ENCODE results near the gene PREX1. TPM values are rescaled to one million over a fixed set of nuclear protein-coding genes. Genes with fewer than 3 reads are reported as not detected.

PREX1 gene
- total and polyA plus RNA-seq, 2 donors from 2014 or later = 8.5 to 38.2 TPM

GRCh38 chr20:48706710-48707365 is 121.0 kb downstream of the PREX1 start:
- H3K9me3 ChIP-seq (ENCODE audit: control insufficient read depth in 2 of 3, insufficient read depth in 1 of 3, low read length in 3 of 3) = no peaks in the 10 kb centered on the region
- H3K4me1 ChIP-seq (ENCODE audit: control insufficient read depth in 2 of 3, insufficient read depth in 2 of 3, low read depth in 1 of 3, low read length in 3 of 3) = peaks cover 0 to 4% (median 0%) of the 10 kb centered on the region in 3 donors
- H3K36me3 ChIP-seq (ENCODE audit: control insufficient read depth in 2 of 3, insufficient read depth in 3 of 3, low read length in 3 of 3) = no peaks in the 10 kb centered on the region
- no peaks in the 10 kb centered on the region for H3K27me3 ChIP-seq (ENCODE audit: control insufficient read depth, insufficient read depth, low read length)
- intact Hi-C loops (cut with DNase I) = no loop called here
- no peak overlapping the region for H3K9ac ChIP-seq (ENCODE audit: low read length in 3 of 3)
- FAIRE-seq (no peak), DNase-seq (peak in 1 of 5 donors; percentile 56)
- no peak for TF ChIP-seq CTCF (IDR thresholded peaks at IDR 0.05; ENCODE audit: borderline replicate concordance, extremely low read depth, insufficient read depth)
- H3K4me3 ChIP-seq (ENCODE audit: low read length in 3 of 3) = no peak overlapping the region
- no peak overlapping the region for H3K27ac ChIP-seq (ENCODE audit: low read depth in 2 of 2, low read length in 2 of 2)

GRCh38 chr20:48706116-48706656 is 121.6 kb downstream of the PREX1 start:
- no peaks in the 10 kb centered on the region for H3K36me3 ChIP-seq (ENCODE audit: control insufficient read depth in 2 of 3, insufficient read depth in 3 of 3, low read length in 3 of 3)
- H3K27ac ChIP-seq (ENCODE audit: low read depth in 2 of 2, low read length in 2 of 2) = no peak overlapping the region
- H3K9ac ChIP-seq (ENCODE audit: low read length in 3 of 3) = no peak overlapping the region
- FAIRE-seq (no peak), DNase-seq (no peak)
- H3K4me1 ChIP-seq (ENCODE audit: control insufficient read depth in 2 of 3, insufficient read depth in 2 of 3, low read depth in 1 of 3, low read length in 3 of 3) = peaks cover 0 to 4% (median 0%) of the 10 kb centered on the region in 3 donors
- H3K27me3 ChIP-seq (ENCODE audit: control insufficient read depth, insufficient read depth, low read length) = no peaks in the 10 kb centered on the region
- TF ChIP-seq CTCF (IDR thresholded peaks at IDR 0.05; ENCODE audit: borderline replicate concordance, extremely low read depth, insufficient read depth) = no peak
- no peaks in the 10 kb centered on the region for H3K9me3 ChIP-seq (ENCODE audit: control insufficient read depth in 2 of 3, insufficient read depth in 1 of 3, low read length in 3 of 3)
- H3K4me3 ChIP-seq (ENCODE audit: low read length in 3 of 3) = no peak overlapping the region
- intact Hi-C loops (cut with DNase I) = no loop called here

GRCh38 chr20:48705240-48706115 is 122.3 kb downstream of the PREX1 start:
- no peaks in the 10 kb centered on the region for H3K27me3 ChIP-seq (ENCODE audit: control insufficient read depth, insufficient read depth, low read length)
- no peaks in the 10 kb centered on the region for H3K9me3 ChIP-seq (ENCODE audit: control insufficient read depth in 2 of 3, insufficient read depth in 1 of 3, low read length in 3 of 3)
- H3K9ac ChIP-seq (ENCODE audit: low read length in 3 of 3) = no peak overlapping the region
- FAIRE-seq (no peak), DNase-seq (no peak)
- intact Hi-C loops (cut with DNase I) = no loop called here
- H3K4me1 ChIP-seq (ENCODE audit: control insufficient read depth in 2 of 3, insufficient read depth in 2 of 3, low read depth in 1 of 3, low read length in 3 of 3) = peaks cover 0 to 4% (median 0%) of the 10 kb centered on the region in 3 donors
- no peak overlapping the region for H3K4me3 ChIP-seq (ENCODE audit: low read length in 3 of 3)
- no peak overlapping the region for H3K27ac ChIP-seq (ENCODE audit: low read depth in 2 of 2, low read length in 2 of 2)
- no peak for TF ChIP-seq CTCF (IDR thresholded peaks at IDR 0.05; ENCODE audit: borderline replicate concordance, extremely low read depth, insufficient read depth)
- H3K36me3 ChIP-seq (ENCODE audit: control insufficient read depth in 2 of 3, insufficient read depth in 3 of 3, low read length in 3 of 3) = no peaks in the 10 kb centered on the region

All from kidney (tissue), 14 donors.